Right atrium auricular region (tissue), 2 donors: ENCODE results near the gene C3orf49. TPM values are rescaled to one million over a fixed set of nuclear protein-coding genes. Genes with fewer than 3 reads are reported as not detected.

Experiments used
- DNase-seq: peaks from one replicate; pipeline ENCODE4 v3.0.0-alpha.2; 2019; ENCODE audit warnings: low spot score
- H3K27ac ChIP-seq, 2 donors: fragments of 200-600 bp; sonication (generic); 1 replicate in 1 of 2; 2 replicates in 1 of 2; pipeline ENCODE4 v1.5.1; 2016 to 2019
- H3K27me3 ChIP-seq, 2 donors: fragments of 200-600 bp; sonication (generic); one replicate each; pipeline versions ENCODE4 v1.5.1 to v1.6.0; 2017 to 2019
- H3K36me3 ChIP-seq: fragments of 200-600 bp; sonication (generic); one replicate; pipeline ENCODE4 v1.5.1; 2016
- H3K4me1 ChIP-seq, 2 donors: fragments of 200-600 bp; sonication (generic); one replicate each; pipeline versions ENCODE4 v1.5.1 to v1.6.0; 2017 to 2019
- H3K4me3 ChIP-seq, 2 donors: fragments of 200-600 bp; sonication (generic); 1 replicate in 1 of 2; 2 replicates in 1 of 2; pipeline ENCODE4 v1.5.1; 2017 to 2019; ENCODE audit warnings: mild to moderate bottlenecking in 1 of 2, moderate library complexity in 1 of 2
- H3K9me3 ChIP-seq, 2 donors: fragments of 200-600 bp; sonication (generic); one replicate each; pipeline ENCODE4 v1.5.1; 2019
- CTCF ChIP-seq, 2 donors: fragments of 200-600 bp; sonication (generic); IDR thresholded peaks; one replicate each; pipeline ENCODE4 v1.5.1; 2019; ENCODE audit warnings: antibody characterized with exemption in 2 of 2
- total RNA-seq, 2 donors: library from RNA; depleted of rRNA; stranded (reverse); fragments of >200 nt; gene quantifications; one replicate each; pipeline ENCODE4 v1.1.0, GENCODE V29; 2016

Gene C3orf49
- total RNA-seq, 2 donors from 2014 or later = not detected

- no peaks in the 10 kb centered on the region for H3K9me3 ChIP-seq
- no peak overlapping the region for H3K4me3 ChIP-seq
- no peaks in the 10 kb centered on the region for H3K36me3 ChIP-seq
- H3K27ac ChIP-seq = no peak overlapping the region
- no peaks in the 10 kb centered on the region for H3K4me1 ChIP-seq
- no peak for DNase-seq
- no peaks in the 10 kb centered on the region for H3K27me3 ChIP-seq
- no peak for TF ChIP-seq CTCF (IDR thresholded peaks at IDR 0.05)
Observed at GRCh38 chr3:63798949-63799348, 20.1 kb upstream of the C3orf49 start.

GRCh38 chr3:63800097-63800496, 19.0 kb upstream of the C3orf49 start:
- Histone ChIP-seq H3K27me3 (no peaks in the 10 kb centered on the region), H3K36me3 (no peaks in the 10 kb centered on the region), H3K4me1 (no peaks in the 10 kb centered on the region), H3K9me3 (no peaks in the 10 kb centered on the region), H3K27ac (no peak overlapping the region), H3K4me3 (no peak overlapping the region)
- DNase-seq = no peak
- no peak for TF ChIP-seq CTCF (IDR thresholded peaks at IDR 0.05)

- Histone ChIP-seq H3K4me3 (no peak overlapping the region), H3K27me3 (no peaks in the 10 kb centered on the region), H3K36me3 (no peaks in the 10 kb centered on the region), H3K4me1 (no peaks in the 10 kb centered on the region), H3K27ac (no peak overlapping the region), H3K9me3 (peaks cover 0 to 7% of the 10 kb centered on the region in 2 donors)
- no peak for DNase-seq
- TF ChIP-seq CTCF (IDR thresholded peaks at IDR 0.05) = no peak
Observed at GRCh38 chr3:63803911-63804310, 15.2 kb upstream of the C3orf49 start.

GRCh38 chr3:63807961-63808565, 11.0 kb upstream of the C3orf49 start:
- Histone ChIP-seq H3K4me3 (no peak overlapping the region), H3K27me3 (no peaks in the 10 kb centered on the region), H3K4me1 (no peaks in the 10 kb centered on the region), H3K9me3 (peaks cover 0 to 7% of the 10 kb centered on the region in 2 donors), H3K36me3 (no peaks in the 10 kb centered on the region), H3K27ac (no peak overlapping the region)
- no peak for TF ChIP-seq CTCF (IDR thresholded peaks at IDR 0.05)
- no peak for DNase-seq

- Histone ChIP-seq H3K36me3 (no peaks in the 10 kb centered on the region), H3K4me1 (no peaks in the 10 kb centered on the region), H3K27me3 (no peaks in the 10 kb centered on the region), H3K4me3 (no peak overlapping the region), H3K9me3 (peaks cover 0 to 7% of the 10 kb centered on the region in 2 donors), H3K27ac (no peak overlapping the region)
- DNase-seq = no peak
- no peak for TF ChIP-seq CTCF (IDR thresholded peaks at IDR 0.05)
Observed at GRCh38 chr3:63808633-63809032, 10.5 kb upstream of the C3orf49 start.

DNA sequence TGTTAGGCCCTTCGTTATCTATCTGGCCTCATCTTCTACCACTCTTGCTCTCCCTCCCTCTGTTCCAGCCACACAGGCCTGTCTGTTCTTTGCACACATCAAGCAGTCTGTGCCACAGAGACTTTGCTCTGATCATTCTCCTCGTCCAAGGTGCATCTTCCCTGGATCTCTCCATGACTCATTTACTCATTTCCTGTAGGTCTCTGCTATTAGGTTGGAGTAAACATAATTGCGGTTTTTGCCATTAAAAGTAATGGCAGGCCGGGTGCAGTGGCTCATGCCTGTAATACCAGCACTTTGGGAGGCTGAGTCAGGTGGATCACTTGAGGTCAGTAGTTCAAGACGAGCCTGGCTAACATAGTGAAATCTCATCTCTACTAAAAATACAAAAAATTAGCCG, 9.5 kb upstream of the C3orf49 start:
- Histone ChIP-seq H3K4me3 (no peak overlapping the region), H3K27me3 (no peaks in the 10 kb centered on the region), H3K27ac (no peak overlapping the region), H3K36me3 (no peaks in the 10 kb centered on the region), H3K4me1 (no peaks in the 10 kb centered on the region), H3K9me3 (peaks cover 0 to 7% of the 10 kb centered on the region in 2 donors)
- TF ChIP-seq CTCF (IDR thresholded peaks at IDR 0.05) = no peak
- DNase-seq = no peak
